SK-N-SH (cell line): Measurements from ENCODE around the gene RMC1.

Source experiments
- CTCF ChIP-seq: fragments of 200-600 bp; sonication (generic); IDR thresholded peaks from 2 replicates; pipeline ENCODE4 v1.6.1; 2017; ENCODE audit warnings: antibody characterized with exemption, mild to moderate bottlenecking, moderate library complexity
- EP300 ChIP-seq, 2 experiments: IDR thresholded peaks; 2 replicates each; pipeline versions ENCODE4 v1.4.0 to v1.6.1; 2012; ENCODE audit warnings: borderline replicate concordance in 1 of 2, low read depth in 1 of 2, low read length in 1 of 2
- EZH2phosphoT487 ChIP-seq: fragments of 200-600 bp; sonication (generic); IDR thresholded peaks from 2 replicates; pipeline ENCODE4 v1.6.1; 2017; ENCODE audit warnings: low read depth, mixed run types, mild to moderate bottlenecking, antibody characterized with exemption, moderate library complexity, borderline replicate concordance
- GABPA ChIP-seq: IDR thresholded peaks from 2 replicates; pipeline ENCODE4 v1.4.0; 2012; ENCODE audit warnings: low read depth, mild to moderate bottlenecking
- JUND ChIP-seq: IDR thresholded peaks from 2 replicates; pipeline ENCODE4 v1.4.0; 2012
- NFIC ChIP-seq: IDR thresholded peaks from 2 replicates; pipeline ENCODE4 v1.4.0; 2012; ENCODE audit warnings: borderline replicate concordance
- POLR2AphosphoS5 ChIP-seq: IDR thresholded peaks from 2 replicates; pipeline ENCODE4 v1.6.1; 2012; ENCODE audit warnings: low read depth, low read length
- REST ChIP-seq: IDR thresholded peaks from 2 replicates; pipeline ENCODE4 v1.6.1; 2012; ENCODE audit warnings: mild to moderate bottlenecking, low read depth, low read length, moderate library complexity

GRCh38 chr18:23551978-23552377 is 48.7 kb downstream of the RMC1 start:
- no peak for TF ChIP-seq POLR2AphosphoS5
- no peak for TF ChIP-seq REST
- no peak for TF ChIP-seq EZH2phosphoT487
- TF ChIP-seq CTCF: no peak
- TF ChIP-seq EP300 (IDR thresholded peaks at IDR 0.05; ENCODE audit: borderline replicate concordance in 1 of 2, low read depth in 1 of 2, low read length in 1 of 2): no peak
- TF ChIP-seq NFIC: no peak
- TF ChIP-seq GABPA: no peak
- TF ChIP-seq JUND: no peak
